Smooth muscle cell (in vitro differentiated cells): Measurements from ENCODE around the gene MS4A18. TPM values are rescaled to one million over a fixed set of nuclear protein-coding genes. Genes with fewer than 3 reads are reported as not detected.

Experiments
- DNase-seq: peaks from one replicate; lab custom pipeline; 2025; ENCODE audit not compliant: unreplicated experiment; lab: John Stamatoyannopoulos, UW
- H2AFZ ChIP-seq: fragments of 200-600 bp; sonication (generic); 2 replicates; pipeline ENCODE4 v1.6.0; 2016; ENCODE audit warnings: antibody characterized with exemption, low read depth, mild to moderate bottlenecking
- H3F3A ChIP-seq: fragments of 200-600 bp; sonication (generic); 2 replicates; pipeline ENCODE4 v1.6.0; 2017; ENCODE audit warnings: antibody characterized with exemption, low read depth
- H3K27ac ChIP-seq: fragments of 200-600 bp; sonication (generic); 2 replicates; pipeline ENCODE4 v1.5.1; 2016; ENCODE audit warnings: low read depth, mild to moderate bottlenecking
- H3K27me3 ChIP-seq: fragments of 200-600 bp; sonication (generic); 2 replicates; pipeline ENCODE4 v1.6.1; 2016; ENCODE audit warnings: low read depth, mild to moderate bottlenecking
- H3K36me3 ChIP-seq: fragments of 200-600 bp; sonication (generic); 2 replicates; pipeline ENCODE4 v1.5.1; 2016; ENCODE audit warnings: low read depth
- H3K4me1 ChIP-seq: fragments of 200-600 bp; sonication (generic); 2 replicates; pipeline ENCODE4 v1.5.1; 2016; ENCODE audit warnings: low read depth
- H3K4me2 ChIP-seq: fragments of 200-600 bp; sonication (generic); 2 replicates; pipeline ENCODE4 v1.6.0; 2016; ENCODE audit warnings: mild to moderate bottlenecking
- H3K4me3 ChIP-seq: fragments of 200-600 bp; sonication (generic); 2 replicates; pipeline ENCODE4 v1.5.1; 2016; ENCODE audit warnings: mild to moderate bottlenecking
- H3K79me2 ChIP-seq: fragments of 200-600 bp; sonication (generic); 2 replicates; pipeline ENCODE4 v1.6.0; 2016; ENCODE audit warnings: low read depth, mild to moderate bottlenecking
- H3K9ac ChIP-seq: fragments of 200-600 bp; sonication (generic); 2 replicates; pipeline ENCODE4 v1.6.0; 2016; ENCODE audit warnings: low read depth
- H3K9me3 ChIP-seq: fragments of 200-600 bp; sonication (generic); replicated peaks from 2 replicates; pipeline ENCODE4 v1.5.1; 2016; ENCODE audit warnings: low read depth
- H4K20me1 ChIP-seq: fragments of 200-600 bp; sonication (generic); 2 replicates; pipeline ENCODE4 v1.6.0; 2016; ENCODE audit warnings: low read depth
- WGBS: methylation state at CpG from one replicate; pipeline ENCODE4 v1.1.7; 2016; ENCODE audit warnings: low lambda C conversion rate; 5-methylcytosine and 5-hydroxymethylcytosine counted together
- polyA plus RNA-seq: library from polyadenylated mRNA; unstranded; fragments of >200 nt; fragmentation: Nextera tagmentation; extraction: Ambion mirVana; gene quantifications from 2 replicates; pipeline ENCODE4 v1.2.1, GENCODE V29; 2016
- total RNA-seq: library from RNA; depleted of rRNA; stranded (reverse); fragments of >200 nt; gene quantifications from 2 replicates; pipeline ENCODE4 v1.2.3, GENCODE V29; 2014
- TF ChIP-seq, protein P1 (sequence below): fragments of 200-600 bp; sonication (generic); IDR thresholded peaks from 2 replicates; pipeline ENCODE4 v1.5.1; 2017; ENCODE audit warnings: borderline replicate concordance, mild to moderate bottlenecking, antibody characterized with exemption; ENCODE audit not compliant: insufficient read depth, poor library complexity, severe bottlenecking

Gene MS4A18
- total and polyA plus RNA-seq, 2 experiments from 2014 or later, result not detected

DNA sequence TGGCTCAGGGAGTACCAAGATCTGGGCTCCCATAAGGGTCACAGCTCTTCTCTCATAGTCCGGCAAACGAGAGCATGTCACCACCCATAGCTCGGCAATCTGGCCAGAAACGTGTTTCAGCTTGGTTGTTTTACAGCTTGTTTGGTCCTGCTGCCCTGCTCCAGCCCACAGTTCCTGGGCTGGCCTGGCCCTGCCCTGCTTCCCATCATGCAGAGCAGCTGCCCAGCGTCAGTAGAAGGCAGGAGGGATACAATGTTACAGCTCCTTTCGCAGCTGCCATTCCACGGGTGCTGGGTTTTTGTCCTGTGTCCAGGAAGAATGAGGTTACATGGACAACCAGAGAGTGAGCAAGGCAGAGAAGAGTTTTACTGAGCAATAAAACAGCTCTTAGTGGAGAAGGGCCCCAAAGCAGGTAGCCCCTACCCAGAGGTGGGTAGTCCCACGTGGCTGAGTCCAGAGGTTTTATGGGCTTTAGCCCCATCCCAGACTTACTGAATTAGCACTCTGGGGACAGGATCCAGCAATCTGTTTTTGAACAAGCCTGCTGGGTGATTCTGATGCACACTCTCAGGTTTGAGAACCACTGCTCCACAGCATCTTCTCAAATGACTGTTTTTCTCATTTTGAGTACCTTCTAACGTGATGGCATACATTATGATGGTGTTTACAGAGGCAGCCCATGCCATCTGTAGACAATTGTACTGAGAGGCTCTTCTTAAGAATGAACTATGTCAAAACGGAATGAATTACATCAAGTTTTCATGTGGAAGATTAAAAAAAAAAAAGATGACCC is 5.8 kb upstream of the MS4A18 start:
- H3K4me2 ChIP-seq, result no peak overlapping the region
- 69% methylated on average over 10 of the region's 10 CpGs for whole genome bisulfite sequencing
- no peaks in the 10 kb centered on the region for H3K36me3 ChIP-seq
- no peaks in the 10 kb centered on the region for H3K79me2 ChIP-seq
- no peaks in the 10 kb centered on the region for H3F3A ChIP-seq
- no peaks in the 10 kb centered on the region for H3K27me3 ChIP-seq
- DNase-seq, result no peak
- TF ChIP-seq, protein P1, sequence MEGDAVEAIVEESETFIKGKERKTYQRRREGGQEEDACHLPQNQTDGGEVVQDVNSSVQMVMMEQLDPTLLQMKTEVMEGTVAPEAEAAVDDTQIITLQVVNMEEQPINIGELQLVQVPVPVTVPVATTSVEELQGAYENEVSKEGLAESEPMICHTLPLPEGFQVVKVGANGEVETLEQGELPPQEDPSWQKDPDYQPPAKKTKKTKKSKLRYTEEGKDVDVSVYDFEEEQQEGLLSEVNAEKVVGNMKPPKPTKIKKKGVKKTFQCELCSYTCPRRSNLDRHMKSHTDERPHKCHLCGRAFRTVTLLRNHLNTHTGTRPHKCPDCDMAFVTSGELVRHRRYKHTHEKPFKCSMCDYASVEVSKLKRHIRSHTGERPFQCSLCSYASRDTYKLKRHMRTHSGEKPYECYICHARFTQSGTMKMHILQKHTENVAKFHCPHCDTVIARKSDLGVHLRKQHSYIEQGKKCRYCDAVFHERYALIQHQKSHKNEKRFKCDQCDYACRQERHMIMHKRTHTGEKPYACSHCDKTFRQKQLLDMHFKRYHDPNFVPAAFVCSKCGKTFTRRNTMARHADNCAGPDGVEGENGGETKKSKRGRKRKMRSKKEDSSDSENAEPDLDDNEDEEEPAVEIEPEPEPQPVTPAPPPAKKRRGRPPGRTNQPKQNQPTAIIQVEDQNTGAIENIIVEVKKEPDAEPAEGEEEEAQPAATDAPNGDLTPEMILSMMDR, result no peak
- no peak overlapping the region for H3K4me3 ChIP-seq
- H3K9me3 ChIP-seq, result no peaks in the 10 kb centered on the region
- H3K9ac ChIP-seq, result no peak overlapping the region
- no peak overlapping the region for H2AFZ ChIP-seq
- H3K4me1 ChIP-seq, result no peaks in the 10 kb centered on the region
- H4K20me1 ChIP-seq, result no peaks in the 10 kb centered on the region
- no peak overlapping the region for H3K27ac ChIP-seq

DNA sequence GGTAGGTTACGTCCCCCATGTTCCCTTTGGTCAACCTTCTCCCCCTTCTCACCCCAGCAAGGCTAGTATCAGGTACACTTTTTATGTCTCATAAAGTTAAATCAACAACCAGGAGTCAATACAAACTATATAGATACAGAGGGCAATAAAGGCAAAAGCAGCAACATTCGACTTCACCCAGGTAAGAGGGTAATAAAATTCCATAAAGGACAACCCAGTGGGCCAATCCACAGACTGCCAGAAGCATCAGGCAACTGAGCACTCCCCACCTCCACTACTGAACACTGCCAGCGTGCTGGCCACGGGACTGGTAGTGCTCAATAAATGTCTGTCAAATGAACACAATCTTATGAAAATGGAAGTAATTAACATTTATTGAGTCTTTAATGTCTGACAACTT is 5.1 kb upstream of the MS4A18 start:
- Histone ChIP-seq H3K79me2 (no peaks in the 10 kb centered on the region), H3K27ac (no peak overlapping the region), H3K36me3 (no peaks in the 10 kb centered on the region), H3K4me1 (no peaks in the 10 kb centered on the region), H2AFZ (no peak overlapping the region), H4K20me1 (no peaks in the 10 kb centered on the region), H3K27me3 (no peaks in the 10 kb centered on the region), H3K9me3 (no peaks in the 10 kb centered on the region), H3K4me2 (no peak overlapping the region), H3K4me3 (no peak overlapping the region), H3F3A (no peaks in the 10 kb centered on the region), H3K9ac (no peak overlapping the region)
- TF ChIP-seq, protein P1, result no peak
- 75% methylated on average over 4 of the region's 4 CpGs for WGBS
- no peak for DNase-seq

DNA sequence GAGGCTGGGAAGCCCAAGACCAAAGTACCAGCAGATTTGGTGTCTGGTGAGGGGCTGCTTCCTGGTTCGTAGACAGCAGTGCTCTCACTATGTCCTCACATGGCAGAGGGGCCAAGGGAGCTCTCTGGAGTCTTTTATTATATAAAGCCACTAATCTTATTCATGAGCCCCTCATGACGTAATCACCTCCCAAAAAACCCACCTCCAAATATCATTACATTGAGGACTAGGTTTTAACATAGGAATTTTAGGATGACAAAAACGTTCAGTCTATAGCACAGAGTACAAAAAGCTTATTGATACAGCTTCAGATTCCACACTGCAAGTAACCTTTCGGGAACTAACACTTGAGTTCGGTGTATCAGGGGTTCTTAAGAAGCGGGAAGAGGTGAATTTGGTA is 4.1 kb upstream of the MS4A18 start:
- H3K36me3 ChIP-seq, result no peaks in the 10 kb centered on the region
- no peaks in the 10 kb centered on the region for H4K20me1 ChIP-seq
- H3K9me3 ChIP-seq, result no peaks in the 10 kb centered on the region
- H2AFZ ChIP-seq, result no peak overlapping the region
- no peaks in the 10 kb centered on the region for H3K79me2 ChIP-seq
- no peak overlapping the region for H3K4me2 ChIP-seq
- 72% methylated on average over 6 of the region's 6 CpGs for WGBS
- DNase-seq, result no peak
- H3K27ac ChIP-seq, result no peak overlapping the region
- no peaks in the 10 kb centered on the region for H3K27me3 ChIP-seq
- H3K4me1 ChIP-seq, result no peaks in the 10 kb centered on the region
- no peak overlapping the region for H3K9ac ChIP-seq
- TF ChIP-seq, protein P1, result no peak
- H3F3A ChIP-seq, result no peaks in the 10 kb centered on the region
- no peak overlapping the region for H3K4me3 ChIP-seq

DNA sequence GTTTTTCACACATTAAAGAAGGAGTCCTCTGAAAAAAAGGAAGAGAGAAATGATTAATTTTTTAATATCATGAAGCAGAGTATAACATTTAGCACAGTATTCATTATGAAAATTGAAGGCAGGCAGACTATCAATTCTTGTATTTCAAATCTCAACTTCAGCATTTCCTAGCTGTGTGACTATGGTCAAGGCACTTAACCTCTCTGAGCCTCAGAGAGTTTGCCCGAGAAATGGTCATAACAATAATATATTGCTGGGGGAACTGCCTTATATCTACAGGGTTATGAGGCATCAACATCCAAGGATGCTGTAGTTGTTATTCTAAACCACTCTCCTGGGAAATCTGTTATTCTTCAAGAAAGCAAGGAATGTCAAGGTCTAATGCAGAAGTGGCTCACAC is 1.1 kb downstream of the MS4A18 start:
- H3K4me3 ChIP-seq, result no peak overlapping the region
- H3K36me3 ChIP-seq, result no peaks in the 10 kb centered on the region
- TF ChIP-seq, protein P1, result no peak
- no peaks in the 10 kb centered on the region for H4K20me1 ChIP-seq
- no peaks in the 10 kb centered on the region for H3F3A ChIP-seq
- no peaks in the 10 kb centered on the region for H3K4me1 ChIP-seq
- no peak overlapping the region for H3K27ac ChIP-seq
- DNase-seq, result no peak
- H3K27me3 ChIP-seq, result no peaks in the 10 kb centered on the region
- no peaks in the 10 kb centered on the region for H3K79me2 ChIP-seq
- H3K9ac ChIP-seq, result no peak overlapping the region
- WGBS, result 88% methylated on average over 1 of the region's 1 CpG
- no peaks in the 10 kb centered on the region for H3K9me3 ChIP-seq
- no peak overlapping the region for H2AFZ ChIP-seq
- no peak overlapping the region for H3K4me2 ChIP-seq
